Measurements from ENCODE around the gene NUTM1. TPM values are rescaled to one million over a fixed set of nuclear protein-coding genes. Genes with fewer than 3 reads are reported as not detected.
"Not testable (repeated sequence)": the region's sequence is repeated elsewhere in the genome, so short reads cannot be mapped to it uniquely, and the experiment has no call there.

Gene NUTM1
- total RNA-seq, 2 experiments from 2014 or later: not detected

DNA sequence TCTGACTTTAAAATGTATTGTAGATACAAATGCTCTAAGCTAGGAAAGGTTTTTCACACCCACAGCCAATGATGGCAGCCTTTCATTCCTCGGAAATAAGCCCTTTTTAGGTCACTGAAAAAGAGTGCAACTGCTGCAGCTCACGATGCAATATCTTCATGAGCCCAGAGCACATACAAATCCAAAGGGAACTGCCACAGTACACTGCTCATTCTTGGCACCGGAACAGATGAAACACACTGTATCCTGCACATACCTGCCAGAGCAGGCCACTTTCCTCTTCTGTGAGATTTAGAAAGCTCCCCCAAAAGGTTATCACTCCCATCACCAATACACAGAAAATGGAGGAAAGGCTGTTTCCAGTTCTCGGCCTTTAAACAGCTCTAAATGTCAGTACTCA is 37.4 kb downstream of the NUTM1 start:
- ATAC-seq (ENCODE audit: low read depth); H3K27ac Mint-ChIP-seq; H3K27me3 Mint-ChIP-seq; H3K4me1 Mint-ChIP-seq; POLR2A ChIA-PET; DNase-seq; H3K9me3 Mint-ChIP-seq; H3K4me3 Mint-ChIP-seq: not testable (repeated sequence)
- peaks cover 12% of the 10 kb centered on the region for H3K36me3 Mint-ChIP-seq

DNA sequence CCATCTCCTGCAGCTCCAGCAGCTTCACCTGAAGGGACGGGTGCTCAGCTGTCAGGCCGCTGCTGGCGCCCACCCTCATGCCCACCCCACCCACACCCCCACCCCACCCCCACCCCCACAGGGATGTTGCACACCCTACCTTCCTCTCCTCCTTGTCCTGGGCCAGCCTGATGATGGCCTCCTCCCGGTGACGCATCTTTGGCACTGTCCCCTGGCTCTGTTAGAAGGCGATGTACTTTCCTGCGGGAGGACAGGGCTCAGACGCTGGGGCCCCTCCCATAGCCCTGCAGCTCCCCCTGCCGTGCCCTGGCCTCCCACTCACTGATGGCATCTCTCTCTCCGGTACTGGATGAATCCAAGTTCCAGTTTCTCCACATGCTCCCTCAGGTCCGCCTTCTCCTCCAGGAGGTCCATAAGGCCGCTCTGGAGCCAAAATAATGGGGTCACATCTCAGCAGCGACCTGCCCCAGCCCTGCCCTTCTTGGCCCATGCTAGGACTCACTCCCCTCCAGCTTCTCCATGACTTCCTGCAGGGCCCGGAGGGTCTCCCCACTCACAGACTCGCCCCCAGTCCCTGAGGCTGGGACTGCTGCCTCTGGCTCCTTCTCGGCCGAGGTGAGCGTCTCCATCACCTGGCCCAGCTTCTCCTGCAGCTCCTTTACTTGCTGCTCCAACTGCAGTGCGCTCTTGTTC is 38.9 kb downstream of the NUTM1 start:
- DNase-seq; ATAC-seq (ENCODE audit: low read depth); H3K4me1 Mint-ChIP-seq; H3K4me3 Mint-ChIP-seq; H3K27ac Mint-ChIP-seq; POLR2A ChIA-PET; H3K9me3 Mint-ChIP-seq; H3K27me3 Mint-ChIP-seq: not testable (repeated sequence)
- H3K36me3 Mint-ChIP-seq: peaks cover 10% of the 10 kb centered on the region

DNA sequence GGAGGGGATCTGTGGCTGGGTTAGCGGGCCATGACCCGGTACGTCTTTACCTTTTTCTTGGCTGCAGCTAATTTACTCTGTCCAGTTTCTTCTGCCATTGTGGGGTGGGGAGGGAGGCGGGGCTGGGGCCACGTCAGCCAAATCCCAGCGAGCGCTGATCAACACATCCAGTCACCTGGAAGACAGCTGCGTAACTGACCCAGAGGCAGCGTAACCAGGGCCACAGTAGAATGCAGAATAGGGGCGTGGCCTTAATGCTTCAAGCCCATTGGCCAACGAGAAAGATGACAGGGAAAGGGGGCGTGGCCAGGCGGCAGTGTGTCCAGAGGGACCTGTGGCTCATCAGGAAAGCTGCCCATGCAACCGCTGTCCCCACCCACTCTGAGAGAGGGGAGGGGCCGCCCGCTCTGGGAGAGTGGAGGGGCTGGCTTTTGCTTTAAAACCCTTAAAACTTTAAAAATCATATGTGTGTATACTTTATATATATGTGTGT is 46.5 kb downstream of the NUTM1 start:
- H3K9me3 Mint-ChIP-seq; H3K4me1 Mint-ChIP-seq; H3K27me3 Mint-ChIP-seq; H3K36me3 Mint-ChIP-seq; H3K4me3 Mint-ChIP-seq; ATAC-seq (ENCODE audit: low read depth); POLR2A ChIA-PET; DNase-seq; H3K27ac Mint-ChIP-seq: not testable (repeated sequence)

DNA sequence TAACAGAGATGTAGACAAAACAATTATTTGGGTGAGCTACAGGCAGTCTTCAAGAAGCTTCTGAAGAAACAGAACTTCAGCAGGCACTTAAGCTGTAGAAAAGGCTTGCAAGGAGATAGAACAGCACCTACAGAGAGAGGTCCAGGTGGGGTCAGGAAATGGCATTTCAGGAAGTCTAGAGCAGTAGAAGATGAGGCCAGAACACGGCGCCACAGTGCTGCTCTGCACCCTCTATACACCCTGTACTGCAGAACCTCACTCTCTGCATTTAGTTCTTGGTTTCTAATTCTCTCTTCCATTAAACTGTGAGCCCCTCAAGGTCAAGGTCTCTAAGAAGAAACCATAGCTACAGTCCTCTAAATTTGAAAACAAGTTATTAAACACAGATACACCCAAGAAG is 49.9 kb downstream of the NUTM1 start:
- H3K4me3 Mint-ChIP-seq; DNase-seq; H3K27ac Mint-ChIP-seq; H3K36me3 Mint-ChIP-seq; H3K9me3 Mint-ChIP-seq; H3K4me1 Mint-ChIP-seq; H3K27me3 Mint-ChIP-seq; ATAC-seq (ENCODE audit: low read depth); POLR2A ChIA-PET: not testable (repeated sequence)

DNA sequence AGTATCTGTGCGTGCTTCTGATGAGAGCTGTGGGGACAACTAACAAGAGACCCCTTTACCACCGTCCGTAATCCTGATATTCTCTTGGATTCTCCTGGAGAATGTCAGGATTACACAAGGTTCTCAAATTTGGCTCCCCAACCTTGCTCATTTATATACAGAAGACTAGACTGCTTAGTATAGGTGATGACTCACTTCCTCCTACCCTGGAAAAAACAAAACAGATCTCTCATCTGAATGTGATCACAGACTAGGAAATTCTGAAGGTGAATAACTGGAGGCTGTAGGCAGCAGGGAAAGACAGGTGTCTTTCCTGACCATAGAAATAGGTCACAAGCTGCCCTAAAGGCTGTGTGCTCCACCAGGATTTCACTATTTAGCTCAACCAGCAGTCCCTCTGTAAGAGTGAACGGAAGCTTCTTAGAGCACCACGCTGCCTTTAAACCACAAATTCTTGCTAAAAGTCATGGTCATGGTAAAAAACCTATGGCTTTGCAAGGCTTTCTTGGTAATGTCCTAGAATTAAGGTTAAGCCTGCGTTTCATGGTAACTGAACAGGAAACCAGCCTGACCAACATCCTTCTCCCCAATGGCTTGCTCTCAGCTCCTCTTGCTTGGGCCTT is 54.6 kb downstream of the NUTM1 start:
- H3K4me3 Mint-ChIP-seq, H3K27ac Mint-ChIP-seq, H3K36me3 Mint-ChIP-seq, POLR2A ChIA-PET, DNase-seq, H3K27me3 Mint-ChIP-seq, H3K4me1 Mint-ChIP-seq, H3K9me3 Mint-ChIP-seq: not testable (repeated sequence)
- ATAC-seq (ENCODE audit: low read depth): peak; percentile 93

DNA sequence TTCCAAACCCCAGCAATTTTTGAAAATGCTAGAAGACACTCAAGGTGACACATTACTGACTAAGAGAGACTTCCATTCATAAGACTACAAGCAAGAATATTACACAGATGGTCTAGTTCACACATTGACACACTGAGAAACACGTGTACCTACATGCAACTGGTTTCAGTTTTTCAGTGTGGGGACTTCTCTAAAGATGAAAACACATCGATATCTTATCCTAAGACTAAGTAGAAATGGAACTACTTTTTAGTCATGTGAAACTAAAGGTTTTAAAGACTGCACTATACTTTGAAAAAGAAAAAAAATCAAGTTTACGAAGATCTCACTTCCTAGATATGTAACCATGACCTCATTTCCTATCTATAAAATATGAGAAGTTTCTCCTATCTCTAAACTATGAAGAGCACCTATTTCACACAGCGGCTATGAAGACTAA is 60.1 kb downstream of the NUTM1 start:
- H3K27ac Mint-ChIP-seq, POLR2A ChIA-PET, DNase-seq, H3K4me3 Mint-ChIP-seq, H3K36me3 Mint-ChIP-seq, H3K4me1 Mint-ChIP-seq, H3K9me3 Mint-ChIP-seq, H3K27me3 Mint-ChIP-seq: not testable (repeated sequence)
- peak; percentile 19 for ATAC-seq (ENCODE audit: low read depth)

DNA sequence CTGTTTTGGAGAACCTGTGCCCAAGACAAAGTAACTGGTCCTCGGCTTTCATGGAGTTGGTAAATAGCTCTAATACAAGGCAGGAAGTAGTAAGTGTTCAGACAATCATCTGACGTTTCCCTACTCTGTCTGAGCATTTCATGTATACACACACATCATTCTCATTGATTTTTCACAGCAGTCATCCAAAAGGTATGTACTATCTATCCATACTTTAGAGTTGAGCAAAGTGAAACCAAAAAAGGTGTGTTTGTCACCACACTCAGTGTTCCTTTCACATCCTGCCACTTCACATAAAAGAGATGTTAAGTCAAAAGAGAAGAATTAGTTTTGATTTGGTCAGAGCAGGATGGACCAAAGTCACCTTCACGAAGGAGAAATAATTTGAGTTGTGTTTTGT is 60.8 kb downstream of the NUTM1 start:
- H3K9me3 Mint-ChIP-seq, POLR2A ChIA-PET, H3K27ac Mint-ChIP-seq, H3K36me3 Mint-ChIP-seq, DNase-seq, H3K4me1 Mint-ChIP-seq, H3K27me3 Mint-ChIP-seq, H3K4me3 Mint-ChIP-seq: not testable (repeated sequence)
- peak; percentile 87 for ATAC-seq (ENCODE audit: low read depth)

Small RNA genes lying within 50 kb of the gene (microRNA-seq; reads per million reads assigned to microRNA genes)
- gene MIR1233-1: not detected

Other genes starting within 250 kb of the NUTM1 start
- gene EMC7, start 241.5 kb upstream of the NUTM1 start, total RNA-seq: 10 to 100 TPM; 46.4 to 57.5 TPM
- 1 to 10 TPM; 3.8 to 4.5 TPM for gene PGBD4, start 241.2 kb upstream of the NUTM1 start, total RNA-seq
- gene KATNBL1, start 133.2 kb upstream of the NUTM1 start, total RNA-seq: 10 to 100 TPM; 49.1 to 49.5 TPM
- 10 to 100 TPM; 72.3 to 85.2 TPM for gene EMC4, start 118.3 kb upstream of the NUTM1 start, total RNA-seq
- 10 to 100 TPM; 42.0 to 44.9 TPM for gene SLC12A6, start 5.5 kb upstream of the NUTM1 start, total RNA-seq
- 100 to 1,000 TPM; 142 to 143 TPM for gene NOP10, start 179 bp upstream of the NUTM1 start, total RNA-seq
- 100 to 1,000 TPM; 112 to 119 TPM for gene LPCAT4, start 23.9 kb downstream of the NUTM1 start, total RNA-seq
- gene GOLGA8A, start 94.5 kb downstream of the NUTM1 start, total RNA-seq: 100 to 1,000 TPM; 307 to 311 TPM
- 100 to 1,000 TPM; 371 to 410 TPM for gene GOLGA8B, start 240.3 kb downstream of the NUTM1 start, total RNA-seq